Measurements from ENCODE around the gene CHAC1.

CHAC1 gene

GRCh38 chr15:40937762-40938535 lies 15.3 kb upstream of the CHAC1 start:
- no peak overlapping the region for H3K9ac ChIP-seq (ENCODE audit: low read depth in 1 of 2, low read length in 2 of 2)

GRCh38 chr15:40938536-40938870 lies 14.8 kb upstream of the CHAC1 start:
- Histone ChIP-seq H3K27ac (ENCODE audit: low read depth in 2 of 2, low read length in 2 of 2) (no peak overlapping the region), H3K4me1 (ENCODE audit: control insufficient read depth in 2 of 2, insufficient read depth in 2 of 2, low read length in 2 of 2) (peaks cover 17 to 30% of the 10 kb centered on the region in 2 donors)

More at GRCh38 chr15:40937762-40938535, 15.3 kb upstream of the CHAC1 start:
- peaks cover 17 to 33% of the 10 kb centered on the region in 2 donors for H3K4me1 ChIP-seq (ENCODE audit: control insufficient read depth in 2 of 2, insufficient read depth in 2 of 2, low read length in 2 of 2)
- H3K27ac ChIP-seq (ENCODE audit: low read depth in 2 of 2, low read length in 2 of 2), result no peak overlapping the region
- H3K27me3 ChIP-seq (ENCODE audit: control insufficient read depth in 2 of 2, insufficient read depth in 2 of 2, low read length in 2 of 2), result no peaks in the 10 kb centered on the region
- peaks cover 5 to 20% of the 10 kb centered on the region in 2 donors for H3K36me3 ChIP-seq (ENCODE audit: control insufficient read depth in 2 of 2, insufficient read depth in 2 of 2, low read length in 2 of 2)
- no peak overlapping the region for H3K4me3 ChIP-seq (ENCODE audit: low read length in 2 of 2)
- H3K9me3 ChIP-seq (ENCODE audit: control insufficient read depth in 2 of 2, low read length in 2 of 2), result no peaks in the 10 kb centered on the region

GRCh38 chr15:40940296-40940801 lies 12.9 kb upstream of the CHAC1 start:
- peak overlapping the region in 1 of 2 donors; percentile 4 for H3K9ac ChIP-seq (ENCODE audit: low read depth in 1 of 2, low read length in 2 of 2)
- H3K4me3 ChIP-seq (ENCODE audit: low read length in 2 of 2), result peak overlapping the region in 1 of 2 donors; percentile 13
- H3K36me3 ChIP-seq (ENCODE audit: control insufficient read depth in 2 of 2, insufficient read depth in 2 of 2, low read length in 2 of 2), result peaks cover 5 to 9% of the 10 kb centered on the region in 2 donors
- no peaks in the 10 kb centered on the region for H3K27me3 ChIP-seq (ENCODE audit: control insufficient read depth in 2 of 2, insufficient read depth in 2 of 2, low read length in 2 of 2)
- H3K9me3 ChIP-seq (ENCODE audit: control insufficient read depth in 2 of 2, low read length in 2 of 2), result no peaks in the 10 kb centered on the region
- peak overlapping the region; percentile 71 to 78 for H3K27ac ChIP-seq (ENCODE audit: low read depth in 2 of 2, low read length in 2 of 2)
- H3K4me1 ChIP-seq (ENCODE audit: control insufficient read depth in 2 of 2, insufficient read depth in 2 of 2, low read length in 2 of 2), result peaks cover 17 to 21% of the 10 kb centered on the region in 2 donors

More at GRCh38 chr15:40938536-40938870, 14.8 kb upstream of the CHAC1 start:
- peaks cover 5 to 20% of the 10 kb centered on the region in 2 donors for H3K36me3 ChIP-seq (ENCODE audit: control insufficient read depth in 2 of 2, insufficient read depth in 2 of 2, low read length in 2 of 2)
- H3K9ac ChIP-seq (ENCODE audit: low read depth in 1 of 2, low read length in 2 of 2), result no peak overlapping the region
- H3K4me3 ChIP-seq (ENCODE audit: low read length in 2 of 2), result no peak overlapping the region
- no peaks in the 10 kb centered on the region for H3K9me3 ChIP-seq (ENCODE audit: control insufficient read depth in 2 of 2, low read length in 2 of 2)
- no peaks in the 10 kb centered on the region for H3K27me3 ChIP-seq (ENCODE audit: control insufficient read depth in 2 of 2, insufficient read depth in 2 of 2, low read length in 2 of 2)

GRCh38 chr15:40941068-40941527 lies 12.2 kb upstream of the CHAC1 start:
- Histone ChIP-seq H3K4me1 (ENCODE audit: control insufficient read depth in 2 of 2, insufficient read depth in 2 of 2, low read length in 2 of 2) (peaks cover 17 to 21% of the 10 kb centered on the region in 2 donors), H3K9me3 (ENCODE audit: control insufficient read depth in 2 of 2, low read length in 2 of 2) (no peaks in the 10 kb centered on the region), H3K4me3 (ENCODE audit: low read length in 2 of 2) (peak overlapping the region; percentile 60 to 62), H3K36me3 (ENCODE audit: control insufficient read depth in 2 of 2, insufficient read depth in 2 of 2, low read length in 2 of 2) (peaks cover 2 to 4% of the 10 kb centered on the region in 2 donors), H3K27me3 (ENCODE audit: control insufficient read depth in 2 of 2, insufficient read depth in 2 of 2, low read length in 2 of 2) (no peaks in the 10 kb centered on the region), H3K9ac (ENCODE audit: low read depth in 1 of 2, low read length in 2 of 2) (peak overlapping the region; percentile 65 to 71), H3K27ac (ENCODE audit: low read depth in 2 of 2, low read length in 2 of 2) (peak overlapping the region; percentile 71 to 78)

GRCh38 chr15:40941528-40942336 lies 11.5 kb upstream of the CHAC1 start:
- H3K27me3 ChIP-seq (ENCODE audit: control insufficient read depth in 2 of 2, insufficient read depth in 2 of 2, low read length in 2 of 2), result no peaks in the 10 kb centered on the region
- peak overlapping the region; percentile 65 to 71 for H3K9ac ChIP-seq (ENCODE audit: low read depth in 1 of 2, low read length in 2 of 2)
- peak overlapping the region; percentile 71 to 78 for H3K27ac ChIP-seq (ENCODE audit: low read depth in 2 of 2, low read length in 2 of 2)
- H3K4me3 ChIP-seq (ENCODE audit: low read length in 2 of 2), result peak overlapping the region; percentile 62 to 76
- H3K36me3 ChIP-seq (ENCODE audit: control insufficient read depth in 2 of 2, insufficient read depth in 2 of 2, low read length in 2 of 2), result peaks cover 0 to under 1% of the 10 kb centered on the region in 2 donors
- H3K9me3 ChIP-seq (ENCODE audit: control insufficient read depth in 2 of 2, low read length in 2 of 2), result no peaks in the 10 kb centered on the region
- H3K4me1 ChIP-seq (ENCODE audit: control insufficient read depth in 2 of 2, insufficient read depth in 2 of 2, low read length in 2 of 2), result peaks cover 17 to 21% of the 10 kb centered on the region in 2 donors

GRCh38 chr15:40942337-40942854 lies 10.9 kb upstream of the CHAC1 start:
- no peaks in the 10 kb centered on the region for H3K27me3 ChIP-seq (ENCODE audit: control insufficient read depth in 2 of 2, insufficient read depth in 2 of 2, low read length in 2 of 2)
- peak overlapping the region; percentile 63 to 71 for H3K9ac ChIP-seq (ENCODE audit: low read depth in 1 of 2, low read length in 2 of 2)
- H3K4me1 ChIP-seq (ENCODE audit: control insufficient read depth in 2 of 2, insufficient read depth in 2 of 2, low read length in 2 of 2), result peaks cover 17 to 21% of the 10 kb centered on the region in 2 donors
- H3K4me3 ChIP-seq (ENCODE audit: low read length in 2 of 2), result peak overlapping the region; percentile 62 to 76
- H3K9me3 ChIP-seq (ENCODE audit: control insufficient read depth in 2 of 2, low read length in 2 of 2), result no peaks in the 10 kb centered on the region
- H3K27ac ChIP-seq (ENCODE audit: low read depth in 2 of 2, low read length in 2 of 2), result peak overlapping the region; percentile 70 to 71
- no peaks in the 10 kb centered on the region for H3K36me3 ChIP-seq (ENCODE audit: control insufficient read depth in 2 of 2, insufficient read depth in 2 of 2, low read length in 2 of 2)

- Histone ChIP-seq H3K4me1 (ENCODE audit: control insufficient read depth in 2 of 2, insufficient read depth in 2 of 2, low read length in 2 of 2) (peaks cover 17 to 21% of the 10 kb centered on the region in 2 donors), H3K4me3 (ENCODE audit: low read length in 2 of 2) (peak overlapping the region; percentile 62 to 76), H3K36me3 (ENCODE audit: control insufficient read depth in 2 of 2, insufficient read depth in 2 of 2, low read length in 2 of 2) (no peaks in the 10 kb centered on the region), H3K9me3 (ENCODE audit: control insufficient read depth in 2 of 2, low read length in 2 of 2) (no peaks in the 10 kb centered on the region), H3K27me3 (ENCODE audit: control insufficient read depth in 2 of 2, insufficient read depth in 2 of 2, low read length in 2 of 2) (no peaks in the 10 kb centered on the region), H3K27ac (ENCODE audit: low read depth in 2 of 2, low read length in 2 of 2) (no peak overlapping the region), H3K9ac (ENCODE audit: low read depth in 1 of 2, low read length in 2 of 2) (no peak overlapping the region)
Observed at GRCh38 chr15:40942878-40943277, 10.4 kb upstream of the CHAC1 start.

- Histone ChIP-seq H3K27me3 (ENCODE audit: control insufficient read depth in 2 of 2, insufficient read depth in 2 of 2, low read length in 2 of 2) (no peaks in the 10 kb centered on the region), H3K9me3 (ENCODE audit: control insufficient read depth in 2 of 2, low read length in 2 of 2) (no peaks in the 10 kb centered on the region)
Observed at GRCh38 chr15:40943764-40944365, 9.4 kb upstream of the CHAC1 start.

GRCh38 chr15:40944510-40945296 lies 8.6 kb upstream of the CHAC1 start:
- no peak overlapping the region for H3K27ac ChIP-seq (ENCODE audit: low read depth in 2 of 2, low read length in 2 of 2)
- no peak overlapping the region for H3K9ac ChIP-seq (ENCODE audit: low read depth in 1 of 2, low read length in 2 of 2)
- H3K36me3 ChIP-seq (ENCODE audit: control insufficient read depth in 2 of 2, insufficient read depth in 2 of 2, low read length in 2 of 2), result no peaks in the 10 kb centered on the region
- H3K4me1 ChIP-seq (ENCODE audit: control insufficient read depth in 2 of 2, insufficient read depth in 2 of 2, low read length in 2 of 2), result peaks cover 22 to 27% of the 10 kb centered on the region in 2 donors
- H3K9me3 ChIP-seq (ENCODE audit: control insufficient read depth in 2 of 2, low read length in 2 of 2), result no peaks in the 10 kb centered on the region
- no peak overlapping the region for H3K4me3 ChIP-seq (ENCODE audit: low read length in 2 of 2)
- H3K27me3 ChIP-seq (ENCODE audit: control insufficient read depth in 2 of 2, insufficient read depth in 2 of 2, low read length in 2 of 2), result no peaks in the 10 kb centered on the region

More at GRCh38 chr15:40943764-40944365, 9.4 kb upstream of the CHAC1 start:
- Histone ChIP-seq H3K36me3 (ENCODE audit: control insufficient read depth in 2 of 2, insufficient read depth in 2 of 2, low read length in 2 of 2) (no peaks in the 10 kb centered on the region), H3K4me1 (ENCODE audit: control insufficient read depth in 2 of 2, insufficient read depth in 2 of 2, low read length in 2 of 2) (peaks cover 17 to 21% of the 10 kb centered on the region in 2 donors), H3K27ac (ENCODE audit: low read depth in 2 of 2, low read length in 2 of 2) (no peak overlapping the region), H3K9ac (ENCODE audit: low read depth in 1 of 2, low read length in 2 of 2) (no peak overlapping the region), H3K4me3 (ENCODE audit: low read length in 2 of 2) (no peak overlapping the region)

Measured in mucosa of rectum (tissue), 2 donors.